ENCODE measurements around the gene DENND4C.

DNA sequence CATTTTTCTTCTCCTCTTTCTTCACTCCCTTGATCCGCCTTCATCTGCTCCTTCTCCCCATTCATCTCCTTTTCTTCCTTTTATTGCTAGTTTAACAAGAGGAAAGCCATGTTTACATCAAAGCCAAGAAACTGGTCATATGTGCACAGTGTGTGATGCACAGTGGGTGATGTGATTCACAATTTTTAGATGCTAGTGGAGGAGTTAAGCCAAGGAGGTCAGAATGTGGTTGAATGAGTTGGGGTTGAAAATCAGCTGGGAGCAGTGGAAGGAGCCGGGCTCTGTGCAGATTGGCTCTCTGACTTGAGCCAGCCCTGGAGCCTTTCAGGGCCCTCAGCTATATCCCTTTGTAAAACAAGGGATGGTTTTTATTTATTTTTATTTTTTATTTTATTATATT lies 185.7 kb downstream of the DENND4C start:
- no peak for TF ChIP-seq CTCF (IDR thresholded peaks at IDR 0.05)
- no peak for TF ChIP-seq POLR2AphosphoS5 (IDR thresholded peaks at IDR 0.05)

All from transverse colon (tissue), 4 donors.